Transverse colon (tissue), 4 donors: Measurements from ENCODE around the gene LMNTD2. TPM values are rescaled to one million over a fixed set of nuclear protein-coding genes. Genes with fewer than 3 reads are reported as not detected.

ENCODE experiments used
- DNase-seq: peaks from one replicate; pipeline ENCODE4 v3.0.0-alpha.2; 2019
- H3K27ac ChIP-seq, 4 donors: fragments of 200-600 bp; sonication (generic); 2 replicates each; pipeline ENCODE4 v1.5.1; 2016 to 2018; ENCODE audit warnings: inconsistent platforms in 4 of 4
- H3K27me3 ChIP-seq: fragments of 200-600 bp; sonication (generic); 2 replicates; pipeline ENCODE4 v1.5.1; 2017; ENCODE audit warnings: inconsistent platforms
- H3K36me3 ChIP-seq, 4 donors: fragments of 200-600 bp; sonication (generic); 2 replicates each; pipeline ENCODE4 v1.5.1; 2017 to 2019; ENCODE audit warnings: inconsistent platforms in 4 of 4
- H3K4me1 ChIP-seq, 4 donors: fragments of 200-600 bp; sonication (generic); 2 replicates each; pipeline ENCODE4 v1.5.1; 2017 to 2020; ENCODE audit warnings: inconsistent platforms in 4 of 4
- H3K4me3 ChIP-seq, 4 donors: fragments of 200-600 bp; sonication (generic); 1 replicate in 1 of 4; 2 replicates in 3 of 4; pipeline versions ENCODE4 v1.5.1 to v1.6.1; 2017 to 2019; ENCODE audit warnings: inconsistent platforms in 4 of 4
- H3K9me3 ChIP-seq, 2 donors: fragments of 200-600 bp; sonication (generic); 2 replicates each; pipeline ENCODE4 v1.5.1; 2017 to 2019; ENCODE audit warnings: inconsistent platforms in 2 of 2
- CTCF ChIP-seq, 5 experiments: fragments of 200-600 bp in 3 of 5; fragments of 450-650 bp in 2 of 5; sonication (generic) in 3 of 5; IDR thresholded peaks; 1 replicate in 2 of 5; 2 replicates in 3 of 5; pipeline ENCODE4 v1.5.1; 2016 to 2017; ENCODE audit warnings: antibody characterized with exemption in 5 of 5, inconsistent platforms in 3 of 5, mild to moderate bottlenecking in 2 of 5, moderate library complexity in 1 of 5
- EP300 ChIP-seq: sonication (generic); formaldehyde crosslinking; IDR thresholded peaks from one replicate; pipeline ENCODE4 v1.6.1; 2017; ENCODE audit warnings: antibody characterized with exemption, low read depth
- POLR2A ChIP-seq: fragments of 450-650 bp; IDR thresholded peaks from one replicate; pipeline ENCODE4 v1.6.1; 2016; ENCODE audit warnings: antibody characterized with exemption, mild to moderate bottlenecking, moderate library complexity
- POLR2AphosphoS5 ChIP-seq, 3 donors: sonication (generic); formaldehyde crosslinking; IDR thresholded peaks; one replicate each; pipeline ENCODE4 v1.6.1; 2016; ENCODE audit warnings: antibody characterized with exemption in 3 of 3
- WGBS, 2 donors: methylation state at CpG; one replicate each; pipeline ENCODE4 v1.1.5; 2018; ENCODE audit warnings: low coverage in 1 of 2; 5-methylcytosine and 5-hydroxymethylcytosine counted together
- in situ Hi-C, 4 donors: fragments of 200-750 bp; cut with MboI; loops; one replicate each; pipeline versions ENCODE4 v1.15.0 to v1.15.1; 2017; ENCODE audit warnings: low sequenced_read_pairs in 3 of 4, low pct_ligation_motif_present in 1 of 4, low pct_unique_long_range_greater_than_20kb in 1 of 4
- intact Hi-C: fragments of 100-400 bp; cut with DNase I; formaldehyde crosslinking; loops from one replicate; pipeline ENCODE4 v1.15.1; 2023; ENCODE audit warnings: low total_unique reads
- total RNA-seq, 4 donors: library from RNA; depleted of rRNA; stranded (reverse); fragments of >200 nt; gene quantifications; one replicate each; pipeline ENCODE4 v1.1.0, GENCODE V29; 2016

The LMNTD2 gene
- total RNA-seq, 4 donors from 2014 or later: 14.8 to 89.0 (median 16.6) TPM

GRCh38 chr11:579830-580601 lies 19.5 kb upstream of the LMNTD2 start:
- Histone ChIP-seq H3K27me3 (peaks cover 3% of the 10 kb centered on the region), H3K4me3 (no peak overlapping the region), H3K36me3 (peaks cover 0 to 20% (median 6%) of the 10 kb centered on the region in 4 donors), H3K27ac (no peak overlapping the region), H3K4me1 (peaks cover 26 to 37% (median 33%) of the 10 kb centered on the region in 4 donors), H3K9me3 (no peaks in the 10 kb centered on the region)
- in situ Hi-C loops: no loop called here
- TF ChIP-seq POLR2AphosphoS5 (IDR thresholded peaks at IDR 0.05) (no peak), CTCF (IDR thresholded peaks at IDR 0.05) (no peak), POLR2A (no peak), EP300 (no peak)
- 84% methylated on average over 20 of the region's 20 CpGs; no CpG with 5 or more reads in 1 of the 2 donors for WGBS, 2 donors
- intact Hi-C loops: no loop called here
- no peak for DNase-seq

GRCh38 chr11:578276-579035 lies 17.9 kb upstream of the LMNTD2 start:
- TF ChIP-seq CTCF (IDR thresholded peaks at IDR 0.05) (no peak), POLR2AphosphoS5 (IDR thresholded peaks at IDR 0.05) (no peak), POLR2A (no peak), EP300 (no peak)
- in situ Hi-C loops: no loop called here
- H3K4me1 ChIP-seq: peaks cover 34 to 46% (median 40%) of the 10 kb centered on the region in 4 donors
- peaks cover 12% of the 10 kb centered on the region for H3K27me3 ChIP-seq
- no peaks in the 10 kb centered on the region for H3K9me3 ChIP-seq
- no peak for DNase-seq
- no peak overlapping the region for H3K27ac ChIP-seq
- H3K36me3 ChIP-seq: peaks cover 0 to 15% (median 4%) of the 10 kb centered on the region in 4 donors
- WGBS, 2 donors: 53 to 63% methylated on average over 8 to 21 of the region's 21 CpGs
- intact Hi-C loops: no loop called here
- H3K4me3 ChIP-seq: peak overlapping the region in 1 of 4 donors; percentile 89

- Histone ChIP-seq H3K4me3 (peak overlapping the region; percentile 66 to 100 (median 86)), H3K4me1 (peaks cover 34 to 46% (median 40%) of the 10 kb centered on the region in 4 donors), H3K27ac (peak overlapping the region in 3 of 4 donors; percentile 80 to 92 (median 91)), H3K36me3 (peaks cover 0 to 9% (median 0%) of the 10 kb centered on the region in 4 donors), H3K9me3 (no peaks in the 10 kb centered on the region), H3K27me3 (peaks cover 12% of the 10 kb centered on the region)
- DNase-seq: no peak
- in situ Hi-C loops: no loop called here
- intact Hi-C loops: no loop called here
- WGBS, 2 donors: 47 to 55% methylated on average over 4 to 6 of the region's 6 CpGs
- TF ChIP-seq POLR2A: no peak
- no peak for TF ChIP-seq EP300
- TF ChIP-seq CTCF (IDR thresholded peaks at IDR 0.05): no peak
- TF ChIP-seq POLR2AphosphoS5 (IDR thresholded peaks at IDR 0.05): no peak
Measured at GRCh38 chr11:577611-577894, 17.0 kb upstream of the LMNTD2 start.

- in situ Hi-C loops (no loop called here), intact Hi-C loops (no loop called here)
- H3K36me3 ChIP-seq: peaks cover 0 to 4% (median 0%) of the 10 kb centered on the region in 4 donors
- 0 to 4% methylated on average over 4 to 35 of the region's 48 CpGs for WGBS, 2 donors
- no peak for TF ChIP-seq CTCF (IDR thresholded peaks at IDR 0.05)
- no peak for TF ChIP-seq EP300
- no peak for TF ChIP-seq POLR2AphosphoS5 (IDR thresholded peaks at IDR 0.05)
- TF ChIP-seq POLR2A: no peak
- peak overlapping the region; percentile 80 to 92 (median 90) for H3K27ac ChIP-seq
- peak overlapping the region; percentile 66 to 100 (median 86) for H3K4me3 ChIP-seq
- no peak for DNase-seq
- H3K27me3 ChIP-seq: peaks cover 12% of the 10 kb centered on the region
- no peaks in the 10 kb centered on the region for H3K9me3 ChIP-seq
- H3K4me1 ChIP-seq: peaks cover 34 to 46% (median 40%) of the 10 kb centered on the region in 4 donors
Measured at GRCh38 chr11:576811-577610, 16.5 kb upstream of the LMNTD2 start.
